Stimulated activated CD4-positive, alpha-beta T cell treated with anti-CD3 and anti-CD28 coated beads, Interleukin-15, amount 100 ng/mL, for 24 hours (primary cell): ENCODE measurements around the gene TSC22D2.

ENCODE experiments used
- DNase-seq: peaks from one replicate; pipeline ENCODE4 v3.0.0-alpha.2; 2020

TSC22D2 gene

DNA sequence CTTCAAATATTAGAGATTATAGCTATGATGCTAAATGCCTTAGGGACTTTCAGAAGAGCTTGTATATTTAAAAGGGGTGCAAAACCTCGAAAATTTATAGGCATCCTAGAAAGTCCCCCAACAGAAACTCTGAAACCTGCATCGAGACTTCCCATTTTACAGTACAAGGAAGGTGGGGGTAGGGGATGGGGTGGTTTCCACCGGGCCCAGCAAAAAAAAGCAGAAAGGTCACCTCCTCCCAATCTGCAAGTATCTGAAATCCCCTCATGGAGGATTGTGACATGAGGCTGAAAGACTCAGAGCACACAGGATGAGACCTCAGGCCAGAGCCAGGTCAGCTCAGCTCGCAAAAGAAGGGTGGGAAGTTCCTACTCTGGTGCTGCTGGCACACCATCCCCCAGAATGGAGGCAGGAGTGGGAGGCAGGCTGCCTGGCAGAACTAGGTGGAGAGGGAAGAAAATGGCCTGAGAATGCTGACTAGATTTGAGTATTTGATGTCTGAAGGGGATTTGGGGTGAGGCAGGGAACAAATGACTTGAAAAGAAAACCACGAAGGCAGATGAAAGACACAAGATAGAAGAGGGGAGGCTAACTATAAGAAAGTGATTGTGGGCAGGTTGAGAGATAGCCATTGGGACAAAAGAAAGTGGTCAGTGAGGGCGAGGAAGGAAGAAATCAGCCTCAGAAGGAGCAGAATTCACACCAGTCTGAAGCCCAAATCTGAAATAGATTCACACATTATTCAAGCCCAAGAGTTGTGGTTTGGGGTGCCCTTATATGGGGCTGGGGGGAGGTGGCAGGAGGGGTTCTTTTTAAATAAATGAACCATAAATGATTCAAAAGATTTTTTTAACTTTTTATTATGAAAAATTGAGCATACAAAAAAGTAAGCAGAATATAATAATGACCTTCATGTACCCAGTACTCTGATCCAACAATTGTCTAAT, 22.5 kb upstream of the TSC22D2 start:
- DNase-seq: peak; percentile 20

DNA sequence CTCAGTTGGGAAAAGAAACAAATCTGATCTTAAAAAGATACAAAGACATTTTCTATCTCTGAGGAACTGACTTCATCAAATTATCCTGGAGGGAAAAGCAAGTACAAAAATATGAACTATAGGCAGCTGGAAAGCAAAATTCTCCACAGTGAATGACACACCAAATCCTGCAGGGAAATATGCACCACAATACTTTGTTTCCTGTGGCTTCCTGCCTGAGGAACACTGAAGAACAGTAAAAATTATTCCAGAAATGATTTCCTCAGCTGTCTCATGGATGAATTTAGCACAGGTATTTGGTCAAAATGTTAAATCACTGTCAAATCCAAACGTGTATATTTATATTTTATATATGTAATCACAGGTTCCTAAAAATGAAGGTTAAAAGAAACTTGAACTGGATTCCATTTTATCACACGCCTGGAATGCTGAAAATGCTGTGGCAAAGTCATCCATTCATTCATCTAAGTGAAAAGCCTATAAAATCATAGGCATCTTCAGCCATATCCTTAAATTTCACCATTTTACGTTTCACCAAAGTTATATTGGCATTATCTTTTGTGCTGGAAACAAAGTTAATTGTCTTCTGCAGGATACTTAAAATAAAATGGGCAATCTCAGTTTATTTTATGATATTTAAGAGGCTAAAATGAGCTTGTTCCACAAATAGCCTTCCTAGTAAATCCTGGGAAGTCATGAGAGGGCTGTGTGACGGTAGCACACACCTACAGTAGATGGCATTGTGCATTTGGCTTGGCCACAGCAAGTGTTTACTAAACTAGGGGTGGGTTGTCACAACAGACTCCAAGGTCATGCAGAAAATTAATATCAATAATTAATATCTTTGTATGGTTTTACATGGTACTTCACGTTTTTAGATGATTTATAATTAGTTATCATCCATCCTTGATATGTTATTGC, 19.3 kb upstream of the TSC22D2 start:
- no peak for DNase-seq

DNA sequence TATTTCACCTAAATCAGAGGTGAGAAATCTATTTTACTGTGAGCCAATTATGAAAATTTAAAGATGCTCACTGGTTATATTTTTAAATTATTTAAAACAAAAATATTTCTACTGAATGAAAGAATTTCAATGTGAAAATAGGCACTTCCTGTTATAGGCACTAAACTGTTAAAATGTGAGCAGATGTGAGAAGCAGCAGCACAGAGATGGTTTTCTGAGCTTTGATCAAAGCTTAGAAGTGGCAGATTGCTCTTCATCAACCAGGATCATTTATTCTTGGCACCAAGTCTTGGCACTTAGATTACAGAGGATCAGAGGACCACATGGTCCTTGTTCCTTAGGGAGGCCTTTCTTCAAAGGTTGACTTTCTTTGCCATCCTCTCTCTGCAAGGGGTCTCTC, 18.0 kb upstream of the TSC22D2 start:
- no peak for DNase-seq

DNA sequence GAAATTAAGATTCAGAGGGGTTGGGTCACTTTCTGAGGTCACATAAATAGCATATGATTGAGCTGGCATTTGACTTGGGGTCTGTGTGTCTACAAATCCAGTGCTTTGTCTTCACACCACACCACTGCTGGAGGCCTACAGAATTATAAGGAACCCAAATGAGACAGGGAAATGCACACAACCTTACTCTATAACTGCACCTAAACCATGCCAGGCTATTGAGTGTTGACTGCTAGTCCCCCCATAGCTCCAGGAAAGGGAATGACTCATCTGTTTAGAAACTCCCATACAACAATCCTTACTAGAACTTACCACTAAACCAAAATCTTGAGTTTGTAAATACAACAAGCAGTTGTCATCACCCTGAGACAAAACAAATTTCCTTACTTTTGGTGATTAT, 16.9 kb upstream of the TSC22D2 start:
- DNase-seq: no peak

DNA sequence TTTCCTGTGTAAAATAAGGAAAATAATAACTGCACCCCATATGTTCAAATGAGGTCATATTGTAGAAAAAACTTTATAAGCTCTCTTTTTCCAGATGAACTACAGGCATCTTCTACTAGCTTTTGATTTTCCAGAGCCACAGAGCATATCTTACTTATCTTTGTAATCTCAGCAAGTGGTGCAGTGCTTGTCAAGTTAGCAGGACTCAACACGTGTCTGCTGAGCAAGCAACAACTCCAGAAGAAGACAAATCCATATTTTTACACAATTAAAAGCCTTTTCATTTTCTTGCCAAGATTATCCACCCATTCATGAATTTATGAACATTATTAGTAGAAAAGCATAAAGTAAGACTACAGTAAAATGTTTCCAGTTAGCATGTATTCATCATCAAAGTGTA, 14.4 kb upstream of the TSC22D2 start:
- no peak for DNase-seq

DNA sequence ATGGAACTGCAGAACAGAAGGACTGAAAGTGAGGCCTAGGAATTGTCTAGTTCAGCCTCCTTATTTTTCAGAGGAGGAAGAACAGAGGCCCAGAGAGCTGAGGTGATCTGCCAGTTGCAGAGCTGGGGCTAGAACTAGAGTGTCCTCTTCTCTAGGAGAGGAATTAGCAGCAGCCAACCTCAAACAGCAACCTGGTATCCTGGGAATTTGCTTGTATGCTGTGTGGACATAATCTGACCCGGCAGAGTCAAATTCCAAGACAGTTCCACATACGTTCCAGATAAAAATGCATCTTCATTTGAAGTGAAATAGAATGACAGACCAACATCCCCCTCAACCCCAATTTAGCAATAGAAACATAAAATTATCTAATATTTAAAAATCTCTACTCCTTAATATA, 13.5 kb upstream of the TSC22D2 start:
- DNase-seq: no peak

DNA sequence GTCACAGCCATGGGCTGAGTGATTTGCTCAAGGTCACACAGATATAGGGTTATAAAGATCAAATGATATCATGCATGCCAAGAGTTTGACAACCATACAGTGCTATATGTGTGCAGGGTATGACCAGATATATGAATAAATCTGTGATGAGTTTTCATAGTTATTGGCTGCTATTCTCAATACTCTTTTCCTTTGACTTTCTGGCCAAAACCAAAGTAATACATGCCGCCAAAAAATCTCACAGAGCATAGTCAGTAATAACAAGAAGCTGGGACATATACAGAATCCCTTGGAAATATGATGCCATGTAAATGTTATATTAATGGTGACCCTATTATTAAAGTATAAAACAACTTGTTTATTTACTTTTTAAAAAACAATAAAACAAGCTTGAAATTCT, 11.6 kb upstream of the TSC22D2 start:
- DNase-seq: no peak

GRCh38 chr3:150396956-150397550, 11.0 kb upstream of the TSC22D2 start:
- no peak for DNase-seq

DNA sequence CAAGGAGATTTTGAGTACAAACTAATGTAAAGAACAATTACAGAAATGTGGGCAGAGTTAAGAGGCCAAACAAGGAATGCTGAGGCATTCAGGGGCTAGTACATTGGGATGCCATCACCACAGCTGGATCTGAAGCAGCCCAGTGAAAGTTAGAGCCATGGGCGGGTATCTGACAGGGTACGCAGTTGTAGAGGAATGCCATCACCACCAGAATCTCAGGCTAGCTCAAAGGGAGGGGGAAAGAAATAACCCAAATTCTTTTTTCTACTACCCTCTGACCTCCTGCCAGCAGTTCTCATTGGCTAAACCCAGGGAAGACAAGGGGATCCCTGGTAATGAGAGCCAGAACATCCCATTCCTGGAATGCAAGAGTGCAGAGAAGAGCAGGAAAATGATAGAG, 9.0 kb upstream of the TSC22D2 start:
- no peak for DNase-seq

DNA sequence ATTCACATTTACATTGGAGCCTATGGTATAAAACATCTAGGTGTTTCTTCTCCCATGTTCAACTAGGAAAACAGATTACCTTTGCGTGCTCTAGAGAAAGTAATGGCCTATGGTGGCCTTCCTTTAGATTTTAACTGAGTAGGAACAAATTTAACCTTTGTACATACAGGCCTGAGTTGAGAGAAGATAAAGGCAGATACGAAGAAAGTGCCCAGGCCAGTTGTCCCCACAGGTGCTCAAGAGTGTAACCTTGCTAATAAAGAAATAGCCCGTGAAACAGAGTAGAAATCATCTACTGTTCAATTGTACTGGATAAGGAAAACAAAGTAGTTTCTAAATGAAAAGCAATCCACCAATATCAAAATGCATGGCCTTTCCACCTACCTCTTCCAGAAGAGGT, 6.8 kb upstream of the TSC22D2 start:
- no peak for DNase-seq

- DNase-seq: no peak
Measured at GRCh38 chr3:150402217-150402616, 5.9 kb upstream of the TSC22D2 start.

GRCh38 chr3:150404023-150404422, 4.1 kb upstream of the TSC22D2 start:
- no peak for DNase-seq

- peak; percentile 7 for DNase-seq
Measured at GRCh38 chr3:150407051-150407807, 869 bp upstream of the TSC22D2 start.

DNA sequence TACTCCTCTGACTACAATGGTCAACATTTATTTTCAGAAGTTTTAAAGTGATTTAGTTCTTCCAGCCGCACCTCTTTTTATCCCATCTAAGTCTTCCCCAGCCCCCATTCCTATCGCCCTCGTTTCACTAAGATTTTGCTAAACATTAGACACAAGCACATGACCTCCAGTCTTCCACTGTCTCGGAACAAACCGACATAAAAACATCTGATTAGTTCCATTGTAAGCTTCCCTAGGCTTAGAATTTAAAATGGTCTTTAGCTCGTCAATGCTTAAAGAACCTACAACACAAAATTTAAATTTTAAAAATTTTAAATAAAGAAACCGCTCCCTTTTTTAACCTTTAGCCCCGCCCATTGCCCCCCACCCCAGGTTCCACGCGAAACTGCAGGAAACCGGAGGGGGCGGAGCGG, 284 bp upstream of the TSC22D2 start:
- no peak for DNase-seq

- no peak for DNase-seq
Measured at GRCh38 chr3:150409125-150409511, 1.0 kb downstream of the TSC22D2 start.

- peak; percentile 81 for DNase-seq
Measured at GRCh38 chr3:150409512-150410310, 1.6 kb downstream of the TSC22D2 start.

GRCh38 chr3:150410311-150411105, 2.4 kb downstream of the TSC22D2 start:
- peak; percentile 47 for DNase-seq

DNA sequence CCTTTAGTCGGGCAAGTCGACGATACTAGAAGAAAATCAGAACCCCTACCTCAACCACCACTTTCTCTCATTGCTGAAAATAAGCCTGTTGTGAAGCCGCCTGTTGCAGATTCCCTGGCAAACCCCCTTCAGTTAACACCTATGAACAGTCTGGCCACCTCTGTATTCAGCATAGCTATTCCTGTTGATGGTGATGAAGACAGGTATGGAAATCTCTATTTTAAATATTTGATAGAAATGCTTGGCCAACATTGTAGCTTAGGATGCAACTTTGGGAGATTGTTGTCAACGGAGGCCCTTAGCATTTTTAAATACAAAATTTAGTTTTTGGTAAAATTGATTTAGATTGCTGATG, 3.0 kb downstream of the TSC22D2 start:
- DNase-seq: no peak

DNA sequence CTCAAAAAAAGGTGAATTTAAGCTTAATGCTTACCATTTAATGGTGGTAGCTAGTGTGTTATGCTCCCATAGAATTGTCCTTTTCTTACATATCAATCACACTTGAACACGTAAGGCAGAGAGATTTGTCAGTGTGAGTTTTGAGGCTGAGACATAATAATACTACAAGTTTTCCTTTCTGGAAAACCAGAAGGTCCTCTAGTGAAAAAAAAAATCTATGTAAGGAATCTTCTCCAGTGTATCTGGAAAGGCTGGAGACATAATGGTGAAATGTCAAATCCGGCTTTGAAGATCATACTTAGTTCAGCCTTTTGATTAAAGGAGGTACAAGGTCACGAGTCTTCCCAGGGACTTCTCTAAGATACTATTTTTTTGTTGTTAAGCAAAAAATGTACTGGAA, 3.4 kb downstream of the TSC22D2 start:
- DNase-seq: no peak

DNA sequence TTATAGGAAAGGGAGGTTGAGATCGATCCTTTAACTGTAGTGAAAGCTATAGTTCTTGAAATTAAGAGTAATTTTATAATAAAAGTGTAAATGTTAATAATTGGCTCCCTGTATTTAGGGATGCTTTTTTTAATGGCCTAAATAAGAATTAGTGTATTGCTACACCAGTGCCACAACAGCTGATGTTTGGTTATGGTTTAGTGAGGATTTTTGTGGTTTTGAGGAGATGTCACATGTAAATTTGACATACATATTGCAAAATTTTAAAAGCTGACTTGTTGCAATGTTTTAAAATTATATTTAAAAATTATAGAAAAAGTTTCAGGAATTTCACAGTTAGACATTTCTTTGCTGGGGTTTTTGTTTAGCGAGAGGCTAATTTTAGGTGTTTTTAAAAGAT, 3.9 kb downstream of the TSC22D2 start:
- no peak for DNase-seq
